GM19467 (cell line): ENCODE data around the gene GCNA.
"Not testable (repeated sequence)": the region's sequence is repeated elsewhere in the genome, so short reads cannot be mapped to it uniquely, and the experiment has no call there.

ENCODE experiments used
- ATAC-seq: cut with Tn5 transposase; IDR thresholded peaks from one replicate; pipeline ENCODE4 v1.9.1; 2021; ENCODE audit warnings: mild to moderate bottlenecking, moderate library complexity; ENCODE audit not compliant: unreplicated experiment

The GCNA gene

GRCh38 chrX:71558920-71559319 is 19.3 kb upstream of the GCNA start:
- no peak for ATAC-seq

- not testable (repeated sequence) for ATAC-seq
These were observed 18.5 kb upstream of the GCNA start for GRCh38 chrX:71559773-71560172.

- no peak for ATAC-seq
These were observed 14.3 kb upstream of the GCNA start for GRCh38 chrX:71563921-71564320.

- no peak for ATAC-seq
These were observed 12.7 kb upstream of the GCNA start for GRCh38 chrX:71565474-71566041.

- not testable (repeated sequence) for ATAC-seq
These were observed 6.8 kb upstream of the GCNA start for GRCh38 chrX:71571390-71571789.

GRCh38 chrX:71573590-71573989 is 4.6 kb upstream of the GCNA start:
- ATAC-seq, result no peak

- no peak for ATAC-seq
These were observed 555 bp upstream of the GCNA start for GRCh38 chrX:71577682-71578081.

GRCh38 chrX:71579136-71579989 is 1.1 kb downstream of the GCNA start:
- ATAC-seq, result no peak

- no peak for ATAC-seq
These were observed 1.7 kb downstream of the GCNA start for GRCh38 chrX:71579990-71580380.

GRCh38 chrX:71581210-71581609 is 3.0 kb downstream of the GCNA start:
- no peak for ATAC-seq

- ATAC-seq, result no peak
These were observed 8.7 kb downstream of the GCNA start for GRCh38 chrX:71586929-71587328.

GRCh38 chrX:71593210-71593609 is 15.0 kb downstream of the GCNA start:
- ATAC-seq, result not testable (repeated sequence)

GRCh38 chrX:71599965-71600364 is 21.7 kb downstream of the GCNA start:
- no peak for ATAC-seq

- ATAC-seq, result no peak
These were observed 25.4 kb downstream of the GCNA start for GRCh38 chrX:71603618-71604017.

- ATAC-seq, result no peak
These were observed 25.9 kb downstream of the GCNA start for GRCh38 chrX:71604141-71604540.

- no peak for ATAC-seq
These were observed 26.7 kb downstream of the GCNA start for GRCh38 chrX:71604796-71605568.

- no peak for ATAC-seq
These were observed 28.4 kb downstream of the GCNA start for GRCh38 chrX:71606536-71607216.

GRCh38 chrX:71607488-71607887 is 29.3 kb downstream of the GCNA start:
- ATAC-seq, result no peak

GRCh38 chrX:71609095-71609750 is 31.0 kb downstream of the GCNA start:
- no peak for ATAC-seq

- ATAC-seq, result not testable (repeated sequence)
These were observed 33.5 kb downstream of the GCNA start for GRCh38 chrX:71611736-71612135.

- no peak for ATAC-seq
These were observed 34.0 kb downstream of the GCNA start for GRCh38 chrX:71612256-71612655.
